CD4-positive, alpha-beta memory T cell (primary cell): Measurements from ENCODE around the gene HUWE1. TPM values are rescaled to one million over a fixed set of nuclear protein-coding genes. Genes with fewer than 3 reads are reported as not detected.
"Not testable (repeated sequence)": the region's sequence is repeated elsewhere in the genome, so short reads cannot be mapped to it uniquely, and the experiment has no call there.

Source experiments
- CTCF ChIA-PET: fragments of 350-600 bp; sonication (Branson Sonifier 250); formaldehyde crosslinking; loops from one replicate; lab custom pipeline; 2021; ENCODE audit warnings: inconsistent platforms; ENCODE audit not compliant: partially characterized antibody; lab: Charles Lee
- POLR2A ChIA-PET: fragments of 350-600 bp; sonication (Branson Sonifier 250); formaldehyde crosslinking; loops from one replicate; lab custom pipeline; 2021; ENCODE audit not compliant: partially characterized antibody; lab: Charles Lee
- DNase-seq, 5 donors: peaks; one replicate each; pipeline versions ENCODE4 v3.0.0 to v3.0.0-alpha.2; 2020 to 2022; ENCODE audit warnings: mixed read lengths in 1 of 5
- H3K27ac ChIP-seq: one replicate; pipeline ENCODE4 v1.7.0; 2013; ENCODE audit warnings: low read depth, low read length
- H3K27me3 ChIP-seq: 2 replicates; pipeline ENCODE4 v1.7.0; 2013; ENCODE audit warnings: mild to moderate bottlenecking, low read length, moderate library complexity; ENCODE audit not compliant: insufficient read depth
- H3K36me3 ChIP-seq: 2 replicates; pipeline ENCODE4 v1.7.0; 2013; ENCODE audit warnings: mild to moderate bottlenecking, low read length, moderate library complexity; ENCODE audit not compliant: insufficient read depth
- H3K4me1 ChIP-seq: 2 replicates; pipeline ENCODE4 v1.7.0; 2013; ENCODE audit warnings: mild to moderate bottlenecking, low read length, moderate library complexity; ENCODE audit not compliant: insufficient read depth
- H3K4me3 ChIP-seq, 2 donors: one replicate each; pipeline ENCODE4 v1.7.0; 2013; ENCODE audit warnings: low read length in 2 of 2, mild to moderate bottlenecking in 1 of 2
- H3K9me3 ChIP-seq, 2 donors: one replicate each; pipeline ENCODE4 v1.7.0; 2013; ENCODE audit warnings: low read length in 2 of 2, control low read depth in 1 of 2; ENCODE audit not compliant: control insufficient read depth in 1 of 2
- H3K27ac Mint-ChIP-seq, 7 donors: one replicate each; pipeline ENCODE4 v1.8.0; 2020 to 2021; ENCODE audit warnings: mixed read lengths in 7 of 7, mild to moderate bottlenecking in 6 of 7, inconsistent platforms in 3 of 7, moderate library complexity in 3 of 7
- H3K27me3 Mint-ChIP-seq, 2 donors: one replicate each; pipeline ENCODE4 v1.8.0; 2020 to 2021; ENCODE audit warnings: mixed read lengths in 2 of 2
- H3K36me3 Mint-ChIP-seq, 2 donors: one replicate each; pipeline ENCODE4 v1.8.0; 2020 to 2021; ENCODE audit warnings: mixed read lengths in 2 of 2, inconsistent platforms in 1 of 2, mild to moderate bottlenecking in 1 of 2
- H3K4me1 Mint-ChIP-seq, 4 donors: one replicate each; pipeline ENCODE4 v1.8.0; 2020 to 2021; ENCODE audit warnings: mixed read lengths in 4 of 4, mild to moderate bottlenecking in 1 of 4
- H3K4me3 Mint-ChIP-seq, 8 donors: one replicate each; pipeline ENCODE4 v1.8.0; 2020 to 2021; ENCODE audit warnings: mixed read lengths in 8 of 8, mild to moderate bottlenecking in 7 of 8, moderate library complexity in 6 of 8, inconsistent platforms in 3 of 8
- H3K9me3 Mint-ChIP-seq, 8 donors: one replicate each; pipeline ENCODE4 v1.8.0; 2020 to 2021; ENCODE audit warnings: mixed read lengths in 8 of 8, mild to moderate bottlenecking in 5 of 8, inconsistent platforms in 3 of 8, moderate library complexity in 1 of 8
- intact Hi-C: fragments of 100-400 bp; cut with micrococcal nuclease; formaldehyde crosslinking; loops from one replicate; pipeline ENCODE4 v1.15.1; 2023
- polyA plus RNA-seq, 2 donors: library from polyadenylated mRNA; unstranded; fragments of 300-500 nt; fragmentation: Illumina TruSeq; gene quantifications; one replicate each; pipeline ENCODE4 v1.2.3, GENCODE V29; 2021
- total RNA-seq, 2 experiments: library from RNA; stranded (reverse); gene quantifications; one replicate each; pipeline ENCODE4 v1.2.3, GENCODE V29; 2021

Gene HUWE1
- total and polyA plus RNA-seq, 4 experiments from 2014 or later, result 3.3 to 202 (median 97.7) TPM

- H3K4me1 Mint-ChIP-seq, result peaks cover 10 to 17% (median 15%) of the 10 kb centered on the region in 4 donors
- DNase-seq, H3K36me3 ChIP-seq, CTCF ChIA-PET, H3K27me3 Mint-ChIP-seq, H3K27ac ChIP-seq, H3K9me3 ChIP-seq, H3K36me3 Mint-ChIP-seq, H3K4me3 ChIP-seq, H3K9me3 Mint-ChIP-seq, intact Hi-C loops, POLR2A ChIA-PET, H3K4me3 Mint-ChIP-seq, H3K27ac Mint-ChIP-seq, H3K27me3 ChIP-seq: not testable (repeated sequence)
- H3K4me1 ChIP-seq, result peaks cover 17% of the 10 kb centered on the region
Observed at GRCh38 chrX:53721610-53722009, 35.1 kb upstream of the HUWE1 start.

GRCh38 chrX:53719666-53720065 lies 33.1 kb upstream of the HUWE1 start:
- H3K27ac ChIP-seq, H3K9me3 ChIP-seq, H3K36me3 ChIP-seq, POLR2A ChIA-PET, H3K4me3 ChIP-seq, DNase-seq, H3K27me3 ChIP-seq, intact Hi-C loops, H3K9me3 Mint-ChIP-seq, CTCF ChIA-PET, H3K36me3 Mint-ChIP-seq, H3K27me3 Mint-ChIP-seq: not testable (repeated sequence)
- Mint-ChIP-seq H3K4me1 (peaks cover 26 to 37% (median 35%) of the 10 kb centered on the region in 4 donors), H3K4me3 (peak overlapping the region in 1 of 8 donors; percentile 23), H3K27ac (peak overlapping the region in 1 of 7 donors; percentile 29)
- peaks cover 37% of the 10 kb centered on the region for H3K4me1 ChIP-seq

GRCh38 chrX:53718073-53718472 lies 31.6 kb upstream of the HUWE1 start:
- POLR2A ChIA-PET, result interaction anchor here (5.2 kb wide), 1 partner anchor 33 kb away, joined by 106 read pairs; the partner anchor contains the start of gene HUWE1
- H3K4me1 Mint-ChIP-seq, result peaks cover 34 to 53% (median 50%) of the 10 kb centered on the region in 4 donors
- no peak for DNase-seq
- no peaks in the 10 kb centered on the region for H3K9me3 Mint-ChIP-seq
- H3K4me3 ChIP-seq, result no peak overlapping the region
- H3K27ac Mint-ChIP-seq, result peak overlapping the region in 6 of 7 donors; percentile 55 to 86 (median 80)
- no peaks in the 10 kb centered on the region for H3K36me3 ChIP-seq
- H3K4me3 Mint-ChIP-seq, result no peak overlapping the region
- H3K9me3 ChIP-seq, result no peaks in the 10 kb centered on the region
- intact Hi-C loops, result no loop called here
- H3K27me3 ChIP-seq, result no peaks in the 10 kb centered on the region
- H3K27me3 Mint-ChIP-seq, result no peaks in the 10 kb centered on the region
- H3K27ac ChIP-seq, result peak overlapping the region; percentile 26
- CTCF ChIA-PET, result no interaction called here
- H3K4me1 ChIP-seq, result peaks cover 47% of the 10 kb centered on the region
- no peaks in the 10 kb centered on the region for H3K36me3 Mint-ChIP-seq

GRCh38 chrX:53717205-53717604 lies 30.7 kb upstream of the HUWE1 start:
- H3K9me3 Mint-ChIP-seq, result no peaks in the 10 kb centered on the region
- peak overlapping the region; percentile 93 to 99 (median 95) for H3K27ac Mint-ChIP-seq
- intact Hi-C loops, result no loop called here
- Histone ChIP-seq H3K9me3 (no peaks in the 10 kb centered on the region), H3K36me3 (no peaks in the 10 kb centered on the region), H3K27me3 (no peaks in the 10 kb centered on the region), H3K27ac (peak overlapping the region; percentile 81), H3K4me1 (peaks cover 51% of the 10 kb centered on the region), H3K4me3 (no peak overlapping the region)
- peak overlapping the region in 5 of 8 donors; percentile 35 to 92 (median 76) for H3K4me3 Mint-ChIP-seq
- POLR2A ChIA-PET, result interaction anchor here (5.2 kb wide), 1 partner anchor 32 kb away, joined by 106 read pairs; the partner anchor contains the start of gene HUWE1
- H3K4me1 Mint-ChIP-seq, result peaks cover 34 to 53% (median 50%) of the 10 kb centered on the region in 4 donors
- DNase-seq, result no peak
- CTCF ChIA-PET, result interaction anchor here (3.7 kb wide), 1 partner anchor 32 kb away, joined by 29 read pairs; the partner anchor contains the start of gene HUWE1
- H3K36me3 Mint-ChIP-seq, result no peaks in the 10 kb centered on the region
- no peaks in the 10 kb centered on the region for H3K27me3 Mint-ChIP-seq

GRCh38 chrX:53716328-53717088 lies 30.0 kb upstream of the HUWE1 start:
- H3K4me1 ChIP-seq, result peaks cover 51% of the 10 kb centered on the region
- peak overlapping the region; percentile 81 for H3K27ac ChIP-seq
- H3K9me3 ChIP-seq, result no peaks in the 10 kb centered on the region
- no peaks in the 10 kb centered on the region for H3K36me3 Mint-ChIP-seq
- ChIA-PET POLR2A (interaction anchor here (5.2 kb wide), 1 partner anchor 31 kb away, joined by 106 read pairs; the partner anchor contains the start of gene HUWE1), CTCF (interaction anchor here (3.7 kb wide), 1 partner anchor 31 kb away, joined by 29 read pairs; the partner anchor contains the start of gene HUWE1)
- peak overlapping the region; percentile 36 to 92 (median 80) for H3K4me3 Mint-ChIP-seq
- no peaks in the 10 kb centered on the region for H3K36me3 ChIP-seq
- no peaks in the 10 kb centered on the region for H3K27me3 ChIP-seq
- peak overlapping the region in 1 of 2 donors; percentile 9 for H3K4me3 ChIP-seq
- H3K27ac Mint-ChIP-seq, result peak overlapping the region; percentile 93 to 99 (median 95)
- intact Hi-C loops, result loop anchor here (1.0 kb wide), 1 partner anchor 116 kb away; no protein-coding TSS in a partner anchor
- DNase-seq, result peak; percentile 56 to 80 (median 71)
- H3K27me3 Mint-ChIP-seq, result no peaks in the 10 kb centered on the region
- H3K9me3 Mint-ChIP-seq, result no peaks in the 10 kb centered on the region
- peaks cover 34 to 53% (median 50%) of the 10 kb centered on the region in 4 donors for H3K4me1 Mint-ChIP-seq

- no peaks in the 10 kb centered on the region for H3K27me3 ChIP-seq
- DNase-seq, result no peak
- no peaks in the 10 kb centered on the region for H3K9me3 ChIP-seq
- ChIA-PET POLR2A (interaction anchor here (1.2 to 5.2 kb wide), 2 partner anchors 10 to 30 kb away, joined by 3 to 106 read pairs; partner anchors contain the start of gene HUWE1), CTCF (interaction anchor here (1.0 to 3.7 kb wide), 2 partner anchors 30 to 37 kb away, joined by 3 to 29 read pairs; partner anchors contain the start of gene HUWE1)
- peaks cover 51% of the 10 kb centered on the region for H3K4me1 ChIP-seq
- Mint-ChIP-seq H3K36me3 (no peaks in the 10 kb centered on the region), H3K9me3 (no peaks in the 10 kb centered on the region), H3K27me3 (no peaks in the 10 kb centered on the region), H3K27ac (peak overlapping the region; percentile 93 to 99 (median 95)), H3K4me1 (peaks cover 35 to 57% (median 51%) of the 10 kb centered on the region in 4 donors), H3K4me3 (peak overlapping the region; percentile 67 to 92 (median 86))
- intact Hi-C loops, result no loop called here
- no peaks in the 10 kb centered on the region for H3K36me3 ChIP-seq
- peak overlapping the region in 1 of 2 donors; percentile 38 for H3K4me3 ChIP-seq
- peak overlapping the region; percentile 81 for H3K27ac ChIP-seq
Observed at GRCh38 chrX:53715346-53715924, 28.9 kb upstream of the HUWE1 start.
